SIG-M5 (cell line): ENCODE measurements around the gene KCTD11.
"Not testable (repeated sequence)": the region's sequence is repeated elsewhere in the genome, so short reads cannot be mapped to it uniquely, and the experiment has no call there.

Experiments used
- DNase-seq: peaks from one replicate; lab custom pipeline; 2025; lab: John Stamatoyannopoulos, UW

KCTD11 gene

DNA sequence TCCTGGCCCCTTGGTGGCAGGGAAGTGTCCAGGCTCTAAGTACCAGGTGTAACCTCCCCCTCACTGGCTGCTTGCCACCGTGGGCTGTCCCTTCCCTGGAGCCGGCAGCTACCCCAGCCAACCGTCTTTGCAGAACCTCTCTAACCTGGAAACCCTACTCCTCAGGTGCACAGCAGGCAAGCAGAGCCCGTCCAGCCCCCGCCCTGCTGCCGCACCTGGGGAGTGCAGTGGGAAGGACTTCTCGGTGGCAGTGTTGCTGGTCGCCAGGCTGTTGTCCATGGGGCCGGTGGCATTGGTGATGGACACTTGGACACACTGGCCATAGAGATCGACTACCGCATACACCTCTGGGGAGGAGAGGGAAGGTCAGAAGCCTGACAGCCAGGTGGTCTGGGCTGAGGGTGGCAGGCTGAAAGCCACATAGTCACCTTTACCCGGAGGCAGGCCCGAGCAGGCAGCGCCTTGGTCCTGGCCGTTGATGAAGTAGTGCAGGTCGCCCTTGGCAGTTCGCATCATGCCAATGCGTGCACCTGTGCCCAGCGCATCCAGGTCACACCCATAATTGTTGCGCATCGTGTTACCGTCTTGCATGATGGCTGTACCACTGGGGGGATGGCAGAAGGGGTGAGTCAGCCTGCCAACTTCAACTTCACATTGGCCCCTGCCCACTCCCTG lies 29.3 kb upstream of the KCTD11 start:
- DNase-seq: no peak

DNA sequence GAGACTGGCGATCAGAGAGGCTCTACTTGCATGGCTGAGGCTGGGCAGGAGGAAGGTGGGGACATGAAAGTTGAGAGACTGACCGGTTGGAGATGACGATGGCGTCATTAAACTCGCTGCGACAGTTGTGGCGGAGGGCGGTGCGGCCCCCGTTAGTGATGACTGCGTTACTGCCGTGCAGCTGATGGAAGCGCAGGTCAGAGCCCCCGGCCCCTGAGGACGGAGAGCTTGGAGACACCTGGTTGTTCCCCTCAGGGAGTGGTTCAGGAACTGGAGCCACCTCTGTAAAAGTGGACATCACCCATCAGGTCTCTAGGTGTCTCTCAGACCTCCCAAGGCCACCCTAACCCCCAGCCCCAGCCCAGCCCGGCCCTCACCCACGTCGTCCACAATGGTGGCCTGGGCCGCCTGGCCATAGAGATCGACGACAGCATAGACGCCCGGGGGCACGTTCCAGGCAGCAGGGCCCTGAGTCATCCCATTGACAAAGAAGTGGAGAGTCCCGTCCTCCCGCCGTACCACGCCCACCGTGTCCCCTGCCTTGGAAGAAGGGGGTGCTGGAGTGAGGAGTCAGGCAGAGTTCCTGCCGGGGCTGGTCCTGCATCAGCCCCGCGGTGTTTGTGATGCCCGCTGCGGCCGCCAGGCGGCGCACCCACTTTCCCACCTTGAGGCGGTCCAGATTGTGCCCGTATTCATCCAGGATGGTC lies 28.1 kb upstream of the KCTD11 start:
- no peak for DNase-seq

DNA sequence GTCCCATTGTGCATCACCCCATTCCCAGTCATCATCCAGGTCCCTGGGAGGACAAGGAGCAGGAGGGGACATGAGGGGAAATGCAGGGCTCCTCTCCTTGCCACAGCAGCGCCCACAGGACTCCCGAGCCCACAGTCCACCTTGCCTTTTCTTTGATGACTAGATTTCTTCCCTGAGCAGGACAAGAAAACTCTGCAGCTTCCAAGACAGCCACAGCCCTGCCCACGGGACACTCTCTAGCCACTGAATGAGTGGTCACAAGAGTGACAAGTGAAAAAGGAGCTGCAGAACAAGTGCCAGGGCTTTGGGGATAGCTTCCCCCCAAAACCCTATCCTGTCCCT lies 27.6 kb upstream of the KCTD11 start:
- DNase-seq: no peak

DNA sequence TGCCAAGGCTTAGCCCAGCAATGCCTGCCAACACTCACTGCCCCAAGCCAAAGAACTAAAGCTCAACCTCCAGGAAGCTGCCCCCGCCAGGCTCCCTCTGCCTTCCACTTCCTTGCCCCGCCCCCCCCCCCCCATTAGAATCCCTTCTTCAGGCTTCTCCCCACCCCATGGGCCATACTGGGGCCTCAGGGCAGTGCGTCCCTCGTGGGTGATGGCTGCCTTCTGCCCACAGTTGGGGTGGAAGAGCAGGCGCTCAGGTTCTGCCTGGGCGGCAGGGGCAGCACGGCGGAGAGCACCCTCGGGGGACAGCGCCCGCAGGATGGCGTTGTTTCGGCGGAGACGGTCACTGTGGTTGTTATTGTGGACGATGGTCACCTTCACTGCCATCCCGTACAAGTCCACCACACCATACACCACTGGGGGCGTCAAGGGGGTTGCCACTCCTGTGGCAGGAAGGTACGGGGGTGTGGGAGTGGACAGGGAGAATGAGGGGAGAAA lies 26.9 kb upstream of the KCTD11 start:
- DNase-seq: no peak

DNA sequence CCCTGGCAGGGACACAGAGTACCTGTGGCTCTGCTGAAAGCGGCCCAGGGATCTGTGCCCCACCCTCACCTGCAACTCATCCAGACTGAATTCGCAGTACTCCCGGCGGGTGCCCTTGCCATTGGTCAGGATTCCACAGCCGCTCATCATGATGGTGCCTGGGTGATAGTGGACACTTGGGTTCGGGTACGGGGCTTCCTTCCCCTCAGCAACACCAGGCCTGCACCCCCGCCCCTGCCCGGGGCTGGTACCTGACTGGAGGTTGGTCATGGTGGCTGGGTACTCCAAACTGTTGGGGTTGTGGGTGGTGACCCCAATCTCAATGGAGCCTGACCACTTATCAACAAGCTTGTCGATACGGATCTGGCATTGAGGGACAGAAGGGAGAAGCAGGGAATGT lies 25.8 kb upstream of the KCTD11 start:
- no peak for DNase-seq

DNA sequence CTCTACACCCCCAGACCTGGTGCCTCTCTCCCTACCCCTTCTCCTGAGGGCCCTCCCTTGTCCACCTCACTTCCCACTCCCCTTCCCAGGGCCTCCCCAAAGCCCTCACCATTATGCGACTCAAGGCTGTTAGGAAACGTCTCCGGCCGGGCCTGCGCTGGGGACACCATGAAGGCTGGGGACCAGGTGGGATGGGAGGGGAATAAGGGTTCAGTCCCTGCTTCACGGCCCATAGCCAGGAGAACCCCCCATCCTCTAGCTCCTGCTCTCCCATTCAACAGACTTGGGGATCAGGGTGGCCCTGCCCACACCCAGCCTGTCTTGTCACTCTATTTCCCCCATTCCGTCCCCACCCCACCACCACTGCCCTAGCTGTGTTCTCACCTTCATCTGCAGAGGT lies 24.9 kb upstream of the KCTD11 start:
- DNase-seq: no peak

DNA sequence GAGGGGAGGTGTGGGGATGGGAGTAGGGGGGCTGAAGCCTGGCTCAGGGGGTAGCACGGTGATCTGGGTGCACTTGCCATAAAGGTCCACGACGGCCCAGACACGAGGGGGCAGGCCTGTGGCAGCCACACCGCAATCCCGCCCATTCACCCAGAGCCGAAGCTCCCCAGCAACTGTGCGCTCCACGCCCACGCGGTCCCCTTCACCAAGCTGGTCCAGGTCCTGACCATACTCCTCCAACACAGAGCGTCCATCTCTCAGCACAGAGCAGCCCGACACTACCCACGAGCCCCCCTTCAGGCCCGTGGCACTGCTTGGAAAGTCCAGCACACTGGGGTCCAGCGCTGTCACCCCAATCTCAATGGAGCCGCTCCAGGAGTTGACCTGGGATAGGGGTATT lies 24.5 kb upstream of the KCTD11 start:
- DNase-seq: no peak

DNA sequence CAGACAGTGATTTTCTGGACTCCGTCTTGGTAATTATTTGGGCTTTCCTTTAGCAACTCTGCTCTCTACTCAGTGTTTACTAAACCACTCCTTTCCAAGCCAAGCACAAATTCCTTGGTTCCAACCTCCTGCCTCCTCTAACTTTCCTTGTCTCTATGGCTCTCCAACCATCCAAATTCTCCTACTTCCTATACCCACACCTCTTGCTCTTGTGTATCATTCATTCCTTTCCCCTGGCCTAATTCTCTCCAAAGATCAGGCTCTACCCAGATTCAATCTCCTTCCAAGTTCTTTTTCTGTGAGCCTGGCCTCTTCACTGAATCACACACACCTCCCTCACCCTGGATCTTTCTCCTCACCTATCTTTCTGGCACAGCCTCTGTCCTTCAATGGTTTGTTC lies 24.0 kb upstream of the KCTD11 start:
- DNase-seq: no peak

DNA sequence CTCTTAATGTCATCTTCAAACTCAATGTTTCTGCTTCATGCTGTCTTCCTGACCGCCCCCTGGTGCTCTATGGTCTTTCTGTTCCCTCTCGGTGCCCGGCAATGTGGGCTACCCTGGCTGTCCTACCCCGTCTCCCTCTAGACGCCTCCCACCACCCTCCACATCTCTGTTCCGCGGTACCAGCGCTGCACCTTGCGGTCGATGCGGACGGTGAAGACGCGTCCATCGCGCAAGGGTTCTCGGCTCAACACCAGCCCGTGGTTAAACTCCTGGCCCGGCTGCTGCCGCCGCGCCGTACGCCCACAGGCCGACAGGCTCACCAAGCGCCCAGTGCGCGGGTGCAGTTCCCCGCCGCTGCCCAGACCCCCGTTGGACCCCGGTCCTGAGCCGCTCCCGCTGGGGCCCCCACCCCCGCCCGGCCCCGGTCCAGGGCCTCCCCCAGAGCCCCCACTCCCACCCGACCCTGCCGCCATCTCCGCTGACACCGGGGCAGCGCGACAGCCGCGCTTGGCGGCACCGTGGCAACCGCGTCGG lies 23.1 kb upstream of the KCTD11 start, which contains the start of gene NEURL4:
TSS of gene NEURL4 (minus strand) at position 496 of the 534 bp plus-strand sequence. CDS start at position 473, 23 bp downstream.
- no peak for DNase-seq

DNA sequence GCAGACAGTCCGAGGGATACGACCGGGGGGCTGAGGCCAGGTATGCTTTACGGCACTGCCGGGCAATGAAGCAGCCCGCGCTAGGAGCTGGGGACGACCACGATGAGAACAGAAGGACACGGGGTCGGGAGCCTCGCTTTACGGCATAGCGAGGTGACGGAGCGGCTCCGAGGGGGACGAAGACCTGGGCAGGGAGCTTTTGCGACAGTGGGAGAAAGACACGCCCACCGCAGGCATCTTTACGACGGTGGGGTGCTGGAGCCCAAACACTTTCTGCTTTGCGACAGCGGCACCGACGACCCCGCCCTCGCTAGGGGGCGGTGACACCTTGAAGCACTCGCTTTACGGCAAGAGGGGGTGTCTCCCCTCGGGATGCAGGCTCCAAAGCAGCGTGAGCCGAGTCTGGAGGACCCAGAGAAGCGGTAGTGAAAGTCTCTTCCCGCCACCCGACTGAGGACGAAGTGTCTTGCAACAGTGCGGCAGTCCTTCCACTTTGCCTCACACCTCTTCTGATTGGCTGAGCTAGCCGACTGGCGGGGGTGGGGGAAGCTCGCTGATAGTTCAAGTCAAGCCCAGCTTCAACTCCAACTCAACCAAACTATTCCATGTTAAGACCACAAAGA lies 22.5 kb upstream of the KCTD11 start:
- peak; percentile 94 for DNase-seq

DNA sequence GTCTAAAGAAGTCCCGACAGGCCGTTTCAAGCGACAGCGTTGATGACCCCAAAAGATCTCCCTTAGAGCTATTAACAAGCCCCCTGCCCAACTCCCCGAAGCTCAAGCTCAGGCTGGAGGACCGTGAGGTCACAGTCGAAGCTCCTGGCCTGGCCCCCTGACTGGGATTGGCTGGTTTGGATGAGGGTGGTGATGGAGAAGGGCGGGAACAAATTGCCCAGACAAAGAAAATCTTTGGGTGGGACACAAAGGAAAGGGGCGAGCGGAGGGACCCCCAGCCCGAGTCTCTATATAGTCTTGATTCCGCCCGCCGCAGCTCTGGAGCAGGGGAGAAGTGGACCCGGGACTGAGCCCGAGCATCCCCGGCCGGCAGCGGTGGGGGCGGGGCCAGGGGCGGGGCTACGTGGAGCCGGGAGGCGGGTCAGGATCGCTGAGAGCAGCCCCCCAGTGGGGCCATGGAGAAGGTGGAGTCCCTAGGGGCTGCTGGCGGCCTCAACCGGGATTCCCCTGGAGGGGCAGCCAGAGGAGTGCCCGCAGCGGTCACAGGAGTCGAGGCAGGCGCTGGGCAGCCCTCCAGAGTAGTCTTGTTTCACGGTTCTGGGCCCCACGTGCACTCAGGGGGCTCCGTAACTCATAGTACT lies 21.8 kb upstream of the KCTD11 start:
- DNase-seq: no peak

DNA sequence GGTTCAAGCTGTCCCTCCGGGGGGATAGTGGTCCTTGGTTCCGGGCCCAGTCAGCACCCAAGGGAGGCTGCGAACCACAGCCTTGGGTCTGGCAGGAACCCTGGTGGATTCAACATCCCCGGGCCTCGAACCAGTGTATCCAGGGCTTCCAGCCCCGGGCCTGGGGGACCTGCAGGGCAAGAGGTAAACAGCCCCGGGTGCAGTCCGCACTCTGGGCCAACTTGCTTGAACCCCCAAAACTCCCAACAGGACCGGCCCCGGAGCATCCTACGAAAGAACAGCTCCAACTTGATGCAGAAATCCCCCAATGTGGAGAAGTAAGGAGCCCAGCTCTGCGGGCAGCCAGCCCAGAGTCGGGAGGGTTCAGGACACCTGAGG lies 21.3 kb upstream of the KCTD11 start:
- no peak for DNase-seq

DNA sequence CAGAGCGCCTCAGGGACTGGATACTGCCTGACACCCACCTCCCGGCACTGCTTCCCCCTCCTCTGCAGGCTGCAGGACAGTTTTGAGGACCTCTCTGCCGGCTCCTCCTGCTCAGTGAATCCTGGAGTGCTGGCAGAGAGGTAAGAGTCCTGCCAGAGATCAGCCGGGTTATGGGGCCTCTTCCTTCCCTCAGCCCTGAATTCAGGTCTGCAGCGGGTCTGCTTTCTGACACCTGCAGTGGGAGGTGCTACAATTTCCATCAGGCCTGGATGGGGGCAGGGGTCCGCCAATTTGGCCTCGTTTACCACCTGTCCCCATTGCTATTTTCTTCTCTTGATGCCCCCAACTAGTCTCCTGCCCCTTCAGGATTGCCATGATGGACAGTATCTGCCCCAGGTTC lies 19.9 kb upstream of the KCTD11 start:
- no peak for DNase-seq

DNA sequence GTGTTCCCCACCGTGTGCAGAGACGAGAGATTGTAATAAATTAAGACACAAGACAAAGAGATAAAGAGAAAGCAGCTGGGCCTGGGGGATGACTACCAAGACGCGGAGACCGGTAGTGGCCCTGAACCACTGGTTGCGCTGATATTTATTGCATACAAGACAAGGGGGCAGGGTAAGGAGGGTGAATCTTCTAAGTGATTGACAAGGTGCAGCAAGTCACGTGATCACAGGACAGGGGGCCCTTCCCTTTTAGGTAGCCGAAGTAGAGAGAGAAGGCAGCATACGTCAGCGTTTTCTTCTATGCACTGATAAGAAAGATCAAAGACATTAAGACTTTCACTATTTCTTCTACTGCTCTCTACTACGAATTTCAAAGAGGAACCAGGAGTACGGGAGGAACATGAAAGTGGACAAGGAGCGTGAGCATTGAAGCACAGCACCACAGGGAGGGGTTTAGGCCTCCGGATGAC lies 19.3 kb upstream of the KCTD11 start:
- not testable (repeated sequence) for DNase-seq

DNA sequence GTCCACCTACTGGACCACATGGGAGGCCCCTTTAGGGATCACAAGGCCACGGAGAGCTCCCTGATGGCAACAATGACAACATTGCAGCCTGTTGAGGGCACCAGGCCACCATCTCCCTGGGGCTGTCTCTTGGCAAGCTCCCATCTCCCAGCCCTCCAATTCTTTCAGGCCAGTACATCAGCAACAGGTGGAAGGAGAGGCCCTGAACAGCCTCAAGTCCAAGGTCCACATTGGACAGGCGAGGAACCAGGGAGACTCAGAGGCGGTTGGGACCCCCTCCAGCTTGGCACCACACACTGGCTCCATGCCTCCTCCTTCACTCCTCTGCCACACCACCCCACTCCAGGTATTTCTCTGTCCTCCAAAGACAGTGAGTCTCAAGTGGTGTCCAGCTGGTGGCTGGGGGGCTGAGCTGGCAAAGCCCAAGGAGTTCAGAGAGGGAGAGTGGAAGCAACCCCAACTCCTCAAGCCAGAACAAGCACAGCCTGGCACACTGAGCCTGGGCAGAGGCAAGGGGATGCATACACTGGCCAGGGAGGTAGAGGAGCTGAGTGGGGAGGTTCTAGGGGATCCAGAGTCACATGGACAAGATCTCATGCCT lies 16.9 kb upstream of the KCTD11 start:
- no peak for DNase-seq

DNA sequence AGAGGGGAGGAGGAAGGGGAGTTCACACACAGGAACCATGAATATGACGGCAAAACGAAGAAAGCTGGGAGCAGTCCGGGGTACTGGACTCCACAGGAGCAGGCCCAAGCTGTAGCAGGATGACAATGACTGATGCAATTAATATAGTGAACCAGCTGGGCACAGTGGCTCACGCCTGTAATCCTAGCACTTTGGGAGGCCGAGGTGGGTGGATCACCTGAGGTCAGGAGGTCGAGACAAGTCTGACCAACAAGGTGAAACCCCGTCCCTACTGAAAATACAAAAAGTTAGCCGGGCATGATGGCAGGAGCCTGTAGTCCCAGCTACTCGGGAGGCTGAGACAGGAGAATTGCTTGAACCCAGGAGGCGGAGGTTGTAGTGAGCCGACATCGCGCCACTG lies 16.2 kb upstream of the KCTD11 start:
- DNase-seq: not testable (repeated sequence)

DNA sequence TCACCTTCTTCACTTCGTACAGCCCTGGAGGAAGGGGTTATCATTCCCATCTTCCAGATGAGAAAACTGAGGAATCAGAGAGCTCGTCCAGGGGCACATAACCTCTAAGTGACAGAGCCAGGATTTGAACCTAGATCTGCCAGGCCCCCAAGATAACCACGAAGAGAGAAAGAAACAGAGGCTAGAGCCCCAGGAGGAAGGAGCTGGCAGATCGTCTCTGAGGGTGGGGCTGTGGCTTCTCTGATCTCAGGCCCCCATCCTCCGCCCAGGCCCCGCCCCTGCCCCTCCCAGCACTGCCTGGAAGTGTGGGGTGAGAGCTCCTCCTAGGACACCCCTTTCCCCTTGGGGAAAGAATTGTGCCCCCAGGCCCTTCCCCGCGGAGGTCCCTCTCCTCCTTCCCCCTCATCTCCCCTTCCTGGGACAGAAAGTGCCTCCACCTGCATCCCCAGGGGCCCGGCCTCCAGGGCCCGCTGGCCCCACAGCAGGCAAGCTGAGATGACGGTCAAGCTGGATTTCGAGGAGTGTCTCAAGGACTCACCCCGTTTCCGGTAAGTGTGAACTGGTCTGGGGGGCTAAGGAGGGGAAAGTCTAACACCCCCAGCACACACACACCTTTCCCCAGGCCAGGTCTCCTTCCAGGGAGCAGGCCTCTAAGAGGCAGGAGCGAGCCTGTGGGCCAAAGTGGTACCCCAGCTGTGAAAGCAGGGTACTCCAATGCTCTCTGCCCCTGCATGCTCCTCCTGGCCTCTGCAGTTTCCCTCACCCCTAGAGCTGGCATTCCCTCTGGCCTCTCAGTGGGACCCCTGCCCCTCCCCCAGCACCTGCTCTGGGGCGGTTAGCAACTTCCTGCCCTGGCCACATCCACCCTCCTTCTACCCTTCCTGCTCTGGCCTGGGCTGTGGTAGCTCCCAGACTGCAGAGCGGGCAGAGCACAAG lies 15.5 kb upstream of the KCTD11 start, which contains the start of gene ACAP1:
TSS of gene ACAP1 (plus strand) at position 290 of the 936 bp plus-strand sequence. CDS start at position 496, 206 bp downstream.
- DNase-seq: no peak

DNA sequence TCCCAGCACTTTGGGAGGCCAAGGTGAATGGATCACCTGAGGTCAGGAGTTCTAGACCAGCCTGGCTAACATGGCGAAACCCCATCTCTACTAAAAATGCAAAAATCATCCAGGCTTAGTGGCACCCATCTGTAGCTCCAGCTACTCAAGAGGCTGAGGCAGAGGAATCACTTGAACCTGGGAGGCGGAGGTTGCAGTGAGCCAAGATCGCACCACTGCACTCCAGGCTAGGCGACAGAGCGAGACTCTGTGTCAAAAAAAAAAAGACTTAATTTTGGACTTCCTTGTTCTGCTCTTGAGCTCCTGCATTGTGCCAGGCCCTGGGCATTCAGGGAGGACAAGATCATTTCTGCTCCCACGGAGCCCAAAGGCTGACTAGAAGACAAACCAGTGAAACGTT lies 14.4 kb upstream of the KCTD11 start:
- not testable (repeated sequence) for DNase-seq

DNA sequence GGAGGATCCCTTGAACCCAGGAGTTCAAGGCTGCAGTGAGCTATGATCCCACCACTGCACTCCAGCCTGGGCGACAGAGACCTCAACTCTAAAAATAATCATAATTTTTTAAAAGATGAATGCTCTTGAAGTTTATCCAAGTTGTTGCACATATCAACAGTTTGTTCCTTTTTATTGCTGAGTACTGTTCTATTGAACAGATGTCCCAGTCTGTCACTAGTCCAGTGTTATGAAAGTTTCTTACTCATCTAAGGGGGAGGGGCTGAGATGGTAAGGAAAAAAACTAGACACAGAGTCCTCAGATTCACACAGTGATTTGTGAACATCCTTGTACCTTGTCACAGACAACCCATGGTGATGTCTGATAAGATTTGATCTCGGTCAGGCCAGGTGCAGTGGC lies 11.8 kb upstream of the KCTD11 start:
- DNase-seq: no peak

DNA sequence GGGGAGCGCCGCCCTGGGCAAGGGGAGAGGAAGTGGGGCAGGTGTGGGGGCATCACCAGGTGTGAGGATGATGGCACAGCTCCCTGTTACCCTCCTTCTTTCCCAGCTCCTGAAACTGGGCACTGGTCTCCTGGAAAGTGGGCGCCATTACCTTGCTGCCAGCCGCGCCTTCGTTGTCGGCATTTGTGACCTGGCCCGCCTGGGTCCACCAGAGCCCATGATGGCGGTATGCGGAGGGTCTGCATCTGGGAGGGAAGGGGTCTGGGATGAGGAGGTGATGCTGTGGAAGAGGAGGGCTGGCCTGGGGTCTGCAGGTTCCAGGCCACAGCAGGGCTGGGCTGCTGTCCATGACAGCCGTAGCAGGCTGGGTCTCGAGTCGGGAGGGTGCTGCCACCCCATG lies 10.1 kb upstream of the KCTD11 start:
- no peak for DNase-seq

DNA sequence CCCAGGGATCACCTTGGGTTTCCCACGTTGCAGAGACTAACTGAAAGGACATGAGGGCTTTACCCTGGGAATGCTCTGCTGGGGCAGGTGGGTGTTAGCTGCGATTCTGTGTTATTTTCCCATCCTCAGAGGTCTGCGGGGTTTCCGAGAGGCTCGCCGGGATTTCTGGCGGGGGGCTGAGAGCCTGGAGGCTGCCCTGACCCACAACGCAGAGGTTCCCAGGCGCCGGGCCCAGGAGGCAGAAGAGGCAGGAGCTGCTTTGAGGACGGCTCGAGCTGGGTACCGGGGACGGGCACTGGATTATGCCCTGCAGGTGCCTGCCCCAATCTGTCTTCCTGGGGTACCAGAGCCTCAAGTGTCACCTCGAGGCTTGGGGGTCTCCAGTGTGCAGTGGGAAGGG lies 8.7 kb upstream of the KCTD11 start:
- no peak for DNase-seq
